22Rv1 (cell line): ENCODE results near the gene BRD4.
A peak's percentile ranks its signal among the peaks of the same experiment; 100 is the strongest.

Experiments used
- H3K27ac ChIP-seq: fragments of 450-650 bp; 2 replicates; pipeline ENCODE4 v1.5.1; 2017
- ZFX ChIP-seq: fragments of 450-650 bp; IDR thresholded peaks from 2 replicates; pipeline ENCODE4 v1.6.1; 2017; ENCODE audit warnings: antibody characterized with exemption, borderline replicate concordance
- TF ChIP-seq, protein P1 (sequence below): fragments of 450-650 bp; IDR thresholded peaks from 2 replicates; pipeline ENCODE4 v1.5.1; 2017; ENCODE audit warnings: mild to moderate bottlenecking

Gene BRD4

DNA sequence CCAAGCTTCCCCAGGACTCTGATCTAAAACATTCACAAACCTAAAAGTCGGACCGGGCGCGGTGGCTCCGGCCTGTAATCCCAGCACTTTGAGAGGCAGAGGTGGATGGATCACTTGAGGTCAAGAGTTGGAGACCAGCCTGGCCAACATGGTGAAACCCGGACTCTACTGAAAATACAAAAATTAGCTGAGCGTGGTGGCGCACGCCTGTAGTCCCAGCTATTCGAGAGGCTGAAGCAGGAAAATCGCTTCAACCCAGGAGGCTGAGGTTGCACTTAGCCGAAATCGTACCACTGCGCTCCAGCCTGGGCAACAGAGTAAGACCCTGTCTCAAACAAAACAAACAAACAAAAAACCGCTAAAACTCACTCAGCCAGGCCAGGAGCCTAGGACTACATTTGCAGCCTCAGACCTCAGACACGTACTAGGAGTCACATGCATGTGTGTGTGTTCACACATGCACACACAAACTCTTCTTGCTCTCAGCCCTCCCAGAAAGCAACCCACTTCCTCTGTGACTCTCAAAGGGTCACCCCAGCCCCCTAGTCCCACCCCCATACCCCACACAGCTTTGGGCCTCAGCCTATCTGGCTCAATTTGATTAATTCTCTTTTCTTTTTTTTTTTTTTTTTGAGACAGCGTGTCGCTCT is 130.8 kb downstream of the BRD4 start:
- TF ChIP-seq, protein P1, sequence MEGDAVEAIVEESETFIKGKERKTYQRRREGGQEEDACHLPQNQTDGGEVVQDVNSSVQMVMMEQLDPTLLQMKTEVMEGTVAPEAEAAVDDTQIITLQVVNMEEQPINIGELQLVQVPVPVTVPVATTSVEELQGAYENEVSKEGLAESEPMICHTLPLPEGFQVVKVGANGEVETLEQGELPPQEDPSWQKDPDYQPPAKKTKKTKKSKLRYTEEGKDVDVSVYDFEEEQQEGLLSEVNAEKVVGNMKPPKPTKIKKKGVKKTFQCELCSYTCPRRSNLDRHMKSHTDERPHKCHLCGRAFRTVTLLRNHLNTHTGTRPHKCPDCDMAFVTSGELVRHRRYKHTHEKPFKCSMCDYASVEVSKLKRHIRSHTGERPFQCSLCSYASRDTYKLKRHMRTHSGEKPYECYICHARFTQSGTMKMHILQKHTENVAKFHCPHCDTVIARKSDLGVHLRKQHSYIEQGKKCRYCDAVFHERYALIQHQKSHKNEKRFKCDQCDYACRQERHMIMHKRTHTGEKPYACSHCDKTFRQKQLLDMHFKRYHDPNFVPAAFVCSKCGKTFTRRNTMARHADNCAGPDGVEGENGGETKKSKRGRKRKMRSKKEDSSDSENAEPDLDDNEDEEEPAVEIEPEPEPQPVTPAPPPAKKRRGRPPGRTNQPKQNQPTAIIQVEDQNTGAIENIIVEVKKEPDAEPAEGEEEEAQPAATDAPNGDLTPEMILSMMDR = no peak
- no peak for TF ChIP-seq ZFX
- no peak overlapping the region for H3K27ac ChIP-seq

DNA sequence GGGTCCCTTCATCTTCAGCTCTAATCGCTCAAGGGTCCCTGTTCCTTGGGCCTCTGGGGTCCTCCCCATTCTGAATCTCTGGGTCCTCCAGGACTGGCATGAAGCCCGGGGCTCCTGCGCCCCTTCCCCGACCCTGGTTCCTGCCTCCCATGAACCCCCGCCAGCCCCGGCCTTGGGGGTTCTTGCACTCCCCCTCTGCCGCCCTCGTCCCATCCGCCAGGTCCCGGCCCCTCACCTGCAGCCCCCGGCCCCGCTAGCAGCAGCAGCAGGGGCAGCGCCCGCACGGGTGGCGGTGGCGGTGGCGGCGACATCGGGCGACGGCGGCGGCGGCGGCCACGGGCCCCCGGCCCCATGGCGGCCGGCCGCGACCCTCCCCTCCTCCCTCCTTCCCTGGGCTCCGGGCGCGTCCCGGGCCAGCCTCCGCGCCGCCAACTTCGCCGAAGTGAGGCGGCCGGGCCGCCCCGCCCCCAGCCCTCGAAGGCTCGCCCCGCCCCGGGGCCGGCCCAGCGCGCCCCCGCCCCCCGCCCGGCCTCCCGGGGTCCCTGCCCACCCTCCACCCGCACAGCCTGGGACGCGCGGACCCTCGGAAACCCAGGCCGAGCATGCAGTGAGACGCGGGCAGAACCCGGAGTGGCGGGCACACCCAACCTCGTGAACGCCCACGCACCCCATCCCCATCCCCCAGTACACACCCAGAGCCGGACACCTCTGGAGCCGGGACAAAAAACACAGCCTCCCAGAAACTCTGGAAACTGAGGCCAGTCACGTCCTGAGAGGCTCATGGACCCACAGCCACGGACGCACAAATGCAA is 131.6 kb downstream of the BRD4 start, which contains the start of gene NOTCH3:
TSS of gene NOTCH3 (minus strand) at position 443 of the 812 bp plus-strand sequence. CDS start at position 353, 90 bp downstream.
- no peak for TF ChIP-seq ZFX
- TF ChIP-seq, protein P1 = no peak
- H3K27ac ChIP-seq = peak within 1 kb of the TSS; percentile 63

DNA sequence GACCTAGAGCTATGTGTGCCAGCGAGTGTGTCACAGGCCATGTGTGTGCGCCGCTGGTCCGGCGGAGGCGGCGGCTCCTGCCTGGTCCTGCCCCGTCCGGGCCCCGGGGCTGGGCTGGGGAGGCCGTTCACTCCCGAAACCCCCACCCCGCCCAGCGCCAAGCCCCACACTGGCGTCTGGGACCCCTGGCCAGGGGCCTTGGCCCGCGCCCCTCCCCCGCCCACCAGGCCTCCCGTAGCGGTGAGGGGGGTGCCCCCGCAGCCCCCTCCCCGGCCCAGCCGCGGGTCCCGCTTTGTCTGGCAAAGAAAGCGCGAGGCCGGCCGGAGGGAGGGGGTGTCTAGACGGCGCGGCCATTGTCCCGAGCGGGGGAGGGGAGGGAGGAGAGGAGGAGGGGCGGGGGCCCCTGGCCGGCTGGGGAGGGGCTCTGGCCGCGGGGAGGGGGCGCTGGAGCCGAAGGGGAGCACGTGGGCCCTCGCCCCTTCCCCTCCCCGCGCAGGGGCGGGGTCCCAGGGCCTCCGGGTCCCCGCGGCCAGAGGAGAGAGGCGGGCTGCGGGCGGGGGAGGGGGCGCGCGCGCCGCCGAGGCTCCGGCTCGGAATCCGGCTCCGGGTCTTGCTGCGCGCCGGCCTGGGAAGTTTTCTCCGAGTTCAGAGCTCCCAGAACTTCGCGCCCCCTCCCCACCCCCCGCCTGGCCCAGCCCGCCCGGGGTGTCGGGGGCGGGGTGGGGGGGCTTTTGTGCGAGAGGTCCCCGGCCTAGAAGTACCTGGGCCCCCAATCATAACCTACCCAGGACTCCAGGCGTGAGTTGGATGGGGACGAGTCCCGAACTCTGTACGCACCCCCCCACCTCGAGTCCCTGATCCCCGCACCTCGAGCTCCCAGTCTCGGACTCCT is 132.4 kb downstream of the BRD4 start:
- peak overlapping the region; percentile 63 for H3K27ac ChIP-seq
- no peak for TF ChIP-seq ZFX
- TF ChIP-seq, protein P1 = no peak

DNA sequence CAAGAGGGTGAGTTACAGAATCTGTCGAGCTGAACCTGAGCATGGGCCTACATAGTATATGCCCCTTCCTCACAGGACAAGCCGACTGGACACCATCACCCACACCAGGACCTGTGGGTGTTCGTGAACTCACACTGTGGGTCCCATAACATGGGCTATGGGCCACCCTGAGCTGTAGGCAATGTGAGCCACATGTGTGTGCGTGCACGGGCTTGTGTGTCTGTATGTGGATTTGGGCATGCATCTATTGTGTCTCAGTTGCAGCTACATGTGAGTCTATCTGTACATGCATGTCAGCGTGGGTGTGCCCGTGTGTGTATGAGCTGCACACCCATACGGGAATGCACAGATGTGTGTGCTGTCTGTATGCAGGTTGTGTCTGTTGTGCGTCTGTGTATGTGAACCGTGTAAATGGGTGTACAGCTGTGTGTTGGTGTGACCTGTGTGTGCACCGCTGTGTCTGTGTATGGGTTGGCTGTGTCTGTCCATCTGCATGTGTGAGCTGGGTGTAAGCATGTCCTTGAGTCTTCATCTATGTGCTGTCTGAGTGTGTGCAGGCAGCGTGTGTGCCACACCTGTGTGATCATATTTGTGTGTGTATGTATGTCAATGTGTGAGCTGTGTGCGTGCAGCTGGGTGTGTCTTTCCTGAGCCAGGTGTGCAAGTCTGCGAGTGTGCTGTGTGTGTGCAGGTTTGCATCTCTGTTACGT is 133.2 kb downstream of the BRD4 start:
- H3K27ac ChIP-seq = peak overlapping the region; percentile 63

DNA sequence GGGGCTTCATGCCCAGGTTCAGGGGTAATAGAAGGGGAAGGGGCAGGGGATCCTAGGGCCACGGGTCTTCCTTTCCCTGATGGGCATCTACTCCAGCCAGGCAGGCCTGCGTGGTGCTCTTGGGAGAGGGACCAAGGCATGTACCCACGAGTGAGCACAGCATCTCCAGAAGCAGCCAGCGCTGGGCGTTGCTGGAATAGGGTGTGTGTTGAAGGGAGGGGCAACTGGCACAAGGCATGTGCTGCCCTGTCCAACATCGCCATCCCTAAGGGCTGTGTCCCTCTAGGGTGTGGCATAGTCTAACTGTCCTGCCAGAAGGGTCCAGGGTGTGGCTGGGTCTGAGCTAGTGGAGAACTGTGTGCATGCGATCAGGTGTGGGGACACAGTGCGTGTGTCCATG is 134.4 kb downstream of the BRD4 start:
- H3K27ac ChIP-seq = peak overlapping the region; percentile 63; the same call in 1 of the 2 replicates
- no peak for TF ChIP-seq ZFX
- TF ChIP-seq, protein P1 = no peak

More for the DNA sequence above, 133.2 kb downstream of the BRD4 start:
- TF ChIP-seq ZFX = no peak
- TF ChIP-seq, protein P1 = no peak

DNA sequence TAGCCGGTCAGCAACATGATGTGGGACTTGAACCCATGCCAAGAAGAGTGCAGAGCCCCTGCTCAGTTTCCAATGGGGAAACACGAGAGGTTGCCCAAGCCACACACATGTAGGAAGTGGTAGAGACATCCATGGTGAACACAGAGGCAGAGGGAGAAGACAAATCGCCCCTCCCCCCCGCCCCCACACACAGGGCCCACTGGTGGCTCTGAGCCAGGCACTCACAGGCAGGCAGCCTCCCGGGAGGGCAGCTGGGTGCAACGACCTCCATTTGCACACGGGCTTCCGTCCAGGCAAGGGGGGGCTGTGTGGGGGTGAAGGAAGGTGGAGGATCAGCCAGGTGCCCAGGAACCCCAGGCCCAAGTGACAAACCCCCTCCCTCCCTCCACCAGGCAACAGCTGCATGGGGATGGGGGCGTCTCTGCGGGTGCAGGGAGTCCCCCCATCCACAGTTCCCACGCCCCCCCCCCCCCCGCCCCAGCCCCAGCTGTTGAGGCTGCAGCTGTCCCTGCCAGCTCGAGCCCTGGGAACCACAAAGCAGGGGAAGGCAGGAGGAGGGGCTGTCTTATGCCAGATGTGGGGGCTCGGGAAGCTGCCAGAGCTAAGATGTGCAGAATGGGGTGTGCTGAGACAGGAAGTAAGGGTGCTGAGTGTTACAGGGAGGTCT is 134.9 kb downstream of the BRD4 start:
- no peak for TF ChIP-seq ZFX
- TF ChIP-seq, protein P1 = no peak
- 0 out of 2 replicates have a peak overlapping the region, but pooled peaks have one; percentile 63 for H3K27ac ChIP-seq
